Spinal cord (tissue), 10 donors: ENCODE measurements around the gene ACTN4. TPM values are rescaled to one million over a fixed set of nuclear protein-coding genes. Genes with fewer than 3 reads are reported as not detected.
A peak's percentile ranks its signal among the peaks of the same experiment; 100 is the strongest.
"Not testable (repeated sequence)": the region's sequence is repeated elsewhere in the genome, so short reads cannot be mapped to it uniquely, and the experiment has no call there.

ENCODE experiments used
- DNase-seq, 6 donors: peaks; one replicate each; pipeline versions ENCODE4 v3.0.0 to v3.0.0-alpha.2; 2013 to 2015; ENCODE audit warnings: low spot score in 6 of 6, low read depth in 4 of 6
- H3K27ac ChIP-seq: one replicate; pipeline ENCODE4 v1.5.1; 2013; ENCODE audit warnings: low read depth, low read length, control low read depth
- H3K27me3 ChIP-seq: one replicate; pipeline ENCODE4 v1.6.1; 2013; ENCODE audit warnings: low read length; ENCODE audit not compliant: control insufficient read depth, insufficient read depth
- H3K36me3 ChIP-seq: one replicate; pipeline ENCODE4 v1.6.1; 2013; ENCODE audit warnings: low read length; ENCODE audit not compliant: control insufficient read depth, insufficient read depth
- H3K4me1 ChIP-seq: one replicate; pipeline ENCODE4 v1.6.1; 2013; ENCODE audit warnings: low read length; ENCODE audit not compliant: control insufficient read depth, insufficient read depth
- H3K4me3 ChIP-seq: one replicate; pipeline ENCODE4 v1.5.1; 2013; ENCODE audit warnings: low read depth, low read length, control low read depth
- H3K9me3 ChIP-seq: one replicate; pipeline ENCODE4 v1.6.1; 2013; ENCODE audit warnings: low read length; ENCODE audit not compliant: control insufficient read depth, insufficient read depth
- WGBS: methylation state at CpG from one replicate; pipeline ENCODE4 v1.1.5; 2013; ENCODE audit warnings: missing lambda C conversion rate; ENCODE audit not compliant: insufficient coverage; 5-methylcytosine and 5-hydroxymethylcytosine counted together
- polyA plus RNA-seq, 2 donors: library from polyadenylated mRNA; unstranded; fragments of 120-200 nt; gene quantifications; one replicate each; pipeline ENCODE4 v1.2.1, GENCODE V29; 2013; ENCODE audit not compliant: insufficient read length in 2 of 2
- total RNA-seq, 2 donors: library from RNA; depleted of rRNA in 1 of 2; stranded (reverse); fragments of 120-200 nt in 1 of 2; fragments of >200 nt in 1 of 2; gene quantifications; one replicate each; pipeline versions ENCODE4 v1.2.3 to v1.2.4, GENCODE V29; 2013 to 2014
- donor health status: healthy.

The ACTN4 gene
- total and polyA plus RNA-seq, 4 donors = 103 to 297 (median 217) TPM

- peaks cover 8% of the 10 kb centered on the region for H3K4me1 ChIP-seq
- peak in 5 of 6 donors; percentile 22 to 83 (median 29) for DNase-seq
These were observed 122.3 kb downstream of the ACTN4 start for GRCh38 chr19:38769635-38770211.

GRCh38 chr19:38770228-38770948 is 122.9 kb downstream of the ACTN4 start:
- not testable (repeated sequence) for H3K9me3 ChIP-seq, H3K27ac ChIP-seq, H3K4me1 ChIP-seq, H3K36me3 ChIP-seq, DNase-seq, H3K27me3 ChIP-seq
- WGBS = 0% methylated on average over 2 of the region's 58 CpGs
- H3K4me3 ChIP-seq = peak overlapping the region; percentile 14

More at GRCh38 chr19:38769635-38770211, 122.3 kb downstream of the ACTN4 start:
- WGBS = 14% methylated on average over 41 of the region's 42 CpGs
- no peak overlapping the region for H3K27ac ChIP-seq
- H3K4me3 ChIP-seq = peak overlapping the region; percentile 14
- no peaks in the 10 kb centered on the region for H3K9me3 ChIP-seq
- no peaks in the 10 kb centered on the region for H3K36me3 ChIP-seq
- H3K27me3 ChIP-seq = no peaks in the 10 kb centered on the region

GRCh38 chr19:38770949-38771275 is 123.5 kb downstream of the ACTN4 start:
- not testable (repeated sequence) for DNase-seq

GRCh38 chr19:38771569-38771968 is 124.1 kb downstream of the ACTN4 start:
- H3K27ac ChIP-seq, H3K4me3 ChIP-seq, H3K4me1 ChIP-seq, H3K36me3 ChIP-seq, DNase-seq, H3K9me3 ChIP-seq, H3K27me3 ChIP-seq: not testable (repeated sequence)
- no CpG with 5 or more reads among the region's 30 CpGs for WGBS

More at GRCh38 chr19:38770949-38771275, 123.5 kb downstream of the ACTN4 start:
- no CpG with 5 or more reads among the region's 22 CpGs for WGBS
- not testable (repeated sequence) for H3K27me3 ChIP-seq, H3K27ac ChIP-seq, H3K4me1 ChIP-seq, H3K4me3 ChIP-seq, H3K36me3 ChIP-seq, H3K9me3 ChIP-seq

GRCh38 chr19:38773469-38774177 is 126.2 kb downstream of the ACTN4 start, which contains the start of gene LGALS7:
LGALS7 (minus strand) TSS chr19:38773517; CDS start chr19:38773492, 25 bp downstream.
- WGBS = 52% methylated on average over 3 of the region's 14 CpGs
- DNase-seq = no peak
- H3K27me3 ChIP-seq = no peaks in the 10 kb centered on the region
- no peak within 1 kb of the TSS for H3K27ac ChIP-seq
- H3K4me3 ChIP-seq = no peak within 1 kb of the TSS
- H3K4me1 ChIP-seq = peaks cover 8% of the 10 kb centered on the region
- no peaks in the 10 kb centered on the region for H3K9me3 ChIP-seq
- H3K36me3 ChIP-seq = no peaks in the 10 kb centered on the region

- 83% methylated on average over 8 of the region's 13 CpGs for WGBS
- H3K36me3 ChIP-seq = no peaks in the 10 kb centered on the region
- no peaks in the 10 kb centered on the region for H3K9me3 ChIP-seq
- H3K4me1 ChIP-seq = peaks cover 8% of the 10 kb centered on the region
- no peak overlapping the region for H3K27ac ChIP-seq
- H3K4me3 ChIP-seq = no peak overlapping the region
- no peaks in the 10 kb centered on the region for H3K27me3 ChIP-seq
- no peak for DNase-seq
These were observed 126.9 kb downstream of the ACTN4 start for GRCh38 chr19:38774181-38774950.

- no peaks in the 10 kb centered on the region for H3K4me1 ChIP-seq
- H3K9me3 ChIP-seq = no peaks in the 10 kb centered on the region
- H3K27ac ChIP-seq = no peak overlapping the region
- H3K36me3 ChIP-seq = no peaks in the 10 kb centered on the region
- no peak overlapping the region for H3K4me3 ChIP-seq
- DNase-seq = no peak
- peaks cover 6% of the 10 kb centered on the region for H3K27me3 ChIP-seq
- 48% methylated on average over 7 of the region's 7 CpGs for WGBS
These were observed 131.3 kb downstream of the ACTN4 start for GRCh38 chr19:38778733-38779132.

GRCh38 chr19:38780443-38780842 is 133.0 kb downstream of the ACTN4 start:
- no peak for DNase-seq
- Histone ChIP-seq H3K36me3 (no peaks in the 10 kb centered on the region), H3K4me3 (no peak overlapping the region), H3K4me1 (no peaks in the 10 kb centered on the region), H3K27ac (no peak overlapping the region), H3K27me3 (peaks cover 6% of the 10 kb centered on the region), H3K9me3 (no peaks in the 10 kb centered on the region)
- WGBS = 90% methylated on average over 5 of the region's 7 CpGs

- H3K36me3 ChIP-seq = no peaks in the 10 kb centered on the region
- WGBS = 89% methylated on average over 6 of the region's 7 CpGs
- no peak overlapping the region for H3K4me3 ChIP-seq
These were observed 133.6 kb downstream of the ACTN4 start for GRCh38 chr19:38781058-38781457.

More at GRCh38 chr19:38781058-38781457, 133.6 kb downstream of the ACTN4 start:
- no peak overlapping the region for H3K27ac ChIP-seq
- H3K9me3 ChIP-seq = no peaks in the 10 kb centered on the region
- H3K27me3 ChIP-seq = peaks cover 6% of the 10 kb centered on the region
- no peaks in the 10 kb centered on the region for H3K4me1 ChIP-seq
- DNase-seq = no peak
